Nephron (organoid): ENCODE results near the gene PODXL2.
A peak's percentile ranks its signal among the peaks of the same experiment; 100 is the strongest.

ENCODE experiments used
- H3K27ac Mint-ChIP-seq, 3 experiments: 2 replicates each; pipeline ENCODE4 v1.8.0; 2020; ENCODE audit warnings: mixed read lengths in 3 of 3, mild to moderate bottlenecking in 2 of 3, moderate library complexity in 1 of 3
- H3K27me3 Mint-ChIP-seq: 2 replicates; pipeline ENCODE4 v1.8.0; 2021; ENCODE audit warnings: low read depth, mild to moderate bottlenecking, moderate library complexity, mixed read lengths
- H3K36me3 Mint-ChIP-seq: 2 replicates; pipeline ENCODE4 v1.8.0; 2020; ENCODE audit warnings: low read depth, mixed read lengths
- H3K4me1 Mint-ChIP-seq: 2 replicates; pipeline ENCODE4 v1.8.0; 2020; ENCODE audit warnings: mixed read lengths
- H3K4me3 Mint-ChIP-seq, 3 experiments: 2 replicates each; pipeline ENCODE4 v1.8.0; 2020; ENCODE audit warnings: mild to moderate bottlenecking in 3 of 3, mixed read lengths in 3 of 3, moderate library complexity in 2 of 3
- H3K9me3 Mint-ChIP-seq: 2 replicates; pipeline ENCODE4 v1.8.0; 2020; ENCODE audit warnings: mixed read lengths
- CTCF ChIP-seq, 3 experiments: fragments of 200-600 bp; sonication (generic); IDR thresholded peaks; one replicate each; pipeline ENCODE4 v1.5.0; 2021; ENCODE audit warnings: antibody characterized with exemption in 3 of 3; ENCODE audit not compliant: unreplicated experiment in 3 of 3

Gene PODXL2

DNA sequence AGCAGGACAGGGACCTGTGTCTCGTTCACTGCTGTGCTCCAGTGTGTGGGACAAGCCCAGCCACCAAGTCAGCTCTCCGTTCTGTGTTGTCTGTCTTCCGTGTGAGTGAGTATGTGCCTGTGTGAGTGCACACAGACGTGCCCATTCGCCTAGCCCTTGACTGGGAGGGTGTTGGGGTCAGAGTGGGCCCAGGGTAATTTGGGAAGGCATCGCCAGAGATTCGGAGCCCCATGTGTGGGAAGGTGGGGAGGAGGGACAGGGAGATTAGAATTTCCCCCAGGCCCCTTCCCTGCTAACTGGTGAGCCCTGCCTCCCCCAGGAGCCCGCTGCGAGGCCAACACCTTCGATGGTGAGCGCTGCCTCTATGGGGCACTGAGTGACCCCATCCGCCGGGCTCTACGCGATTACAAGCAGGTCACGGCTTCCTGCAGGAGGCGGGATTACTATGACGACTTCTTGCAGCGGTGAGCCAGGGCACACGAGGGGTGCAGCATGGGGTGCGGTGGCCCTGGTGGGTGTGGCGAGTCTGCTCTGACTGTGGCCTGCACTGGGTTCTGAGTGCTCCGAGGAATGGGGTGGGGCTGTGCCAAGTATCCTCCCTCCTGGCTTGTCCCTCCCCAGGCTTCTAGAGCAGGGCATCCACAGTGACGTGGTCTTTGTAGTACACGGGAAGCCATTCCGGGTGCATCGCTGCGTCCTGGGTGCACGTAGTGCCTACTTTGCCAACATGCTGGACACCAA, 46.8 kb downstream of the PODXL2 start:
- Mint-ChIP-seq H3K36me3 (peaks cover 3% of the 10 kb centered on the region), H3K27me3 (peaks cover 8% of the 10 kb centered on the region), H3K4me3 (peak overlapping the region in 2 of 3 experiments; percentile 39 to 66), H3K27ac (no peak overlapping the region), H3K4me1 (peaks cover 16% of the 10 kb centered on the region), H3K9me3 (no peaks in the 10 kb centered on the region)
- TF ChIP-seq CTCF (IDR thresholded peaks at IDR 0.05; ENCODE audit: unreplicated experiment in 3 of 3): no peak

DNA sequence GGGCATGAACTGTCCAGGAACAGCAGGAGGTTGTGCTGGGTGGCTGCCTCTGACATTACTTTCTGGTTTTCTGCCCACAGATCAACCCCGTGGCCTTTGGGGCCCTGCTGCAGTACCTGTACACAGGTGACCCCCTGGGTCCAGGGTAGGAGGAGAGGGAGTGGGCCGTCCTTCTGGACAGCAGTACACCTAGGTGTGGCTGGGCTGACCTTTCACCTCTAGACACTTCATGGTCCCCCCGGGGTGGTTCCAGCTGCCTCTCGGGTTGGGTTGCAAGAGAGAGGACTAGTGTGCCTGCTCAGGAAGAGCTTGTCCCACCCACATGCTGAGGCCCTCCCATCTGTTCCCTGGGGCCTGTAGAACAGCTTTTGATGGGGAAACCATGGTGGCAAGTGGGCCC, 47.5 kb downstream of the PODXL2 start:
- peaks cover 22% of the 10 kb centered on the region for H3K4me1 Mint-ChIP-seq
- H3K36me3 Mint-ChIP-seq: peaks cover 3% of the 10 kb centered on the region
- no peak overlapping the region for H3K27ac Mint-ChIP-seq
- no peaks in the 10 kb centered on the region for H3K9me3 Mint-ChIP-seq
- peaks cover 9% of the 10 kb centered on the region for H3K27me3 Mint-ChIP-seq
- no peak for TF ChIP-seq CTCF (IDR thresholded peaks at IDR 0.05; ENCODE audit: unreplicated experiment in 3 of 3)
- H3K4me3 Mint-ChIP-seq: no peak overlapping the region

GRCh38 chr3:127676921-127677351, 48.0 kb downstream of the PODXL2 start:
- Mint-ChIP-seq H3K27ac (no peak overlapping the region), H3K4me3 (no peak overlapping the region), H3K4me1 (peaks cover 27% of the 10 kb centered on the region), H3K9me3 (no peaks in the 10 kb centered on the region), H3K36me3 (peaks cover 3% of the 10 kb centered on the region), H3K27me3 (peaks cover 11% of the 10 kb centered on the region)
- TF ChIP-seq CTCF (IDR thresholded peaks at IDR 0.05; ENCODE audit: unreplicated experiment in 3 of 3): no peak

DNA sequence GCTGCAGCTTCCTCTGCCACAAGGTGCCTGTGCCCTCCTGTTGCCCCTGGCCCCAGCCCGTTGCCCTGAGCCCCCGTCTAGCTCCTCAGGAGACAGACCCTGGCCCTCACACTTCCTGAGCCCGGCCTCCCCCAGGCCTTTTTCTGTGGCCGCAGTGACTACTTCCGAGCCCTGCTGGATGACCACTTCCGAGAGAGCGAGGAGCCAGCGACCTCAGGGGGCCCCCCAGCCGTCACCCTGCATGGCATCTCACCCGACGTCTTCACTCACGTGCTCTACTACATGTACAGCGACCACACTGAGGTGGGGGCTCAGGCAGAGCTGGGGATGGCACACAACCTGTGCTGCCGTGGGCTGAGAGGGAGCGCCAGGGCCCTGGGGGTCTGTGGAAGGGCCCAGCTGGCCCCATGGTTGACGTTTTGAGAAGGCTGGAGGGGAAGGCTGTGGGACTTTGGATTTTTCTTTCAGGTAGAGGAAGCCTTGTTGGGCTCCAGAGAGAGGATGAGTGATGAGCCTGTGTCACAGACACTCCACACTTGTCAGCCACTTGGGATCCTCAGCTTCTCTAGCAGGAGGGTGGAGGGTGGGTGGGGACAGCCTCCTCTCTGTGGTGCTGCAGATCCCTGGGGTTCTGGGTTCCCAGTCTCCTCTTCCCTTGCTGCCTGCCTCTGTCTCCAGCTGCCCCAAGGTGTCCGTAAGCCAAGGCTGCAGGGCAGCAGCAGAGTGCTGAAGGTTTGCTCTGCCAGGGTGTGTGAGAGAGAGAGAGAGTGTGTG, 48.7 kb downstream of the PODXL2 start:
- Mint-ChIP-seq H3K4me3 (no peak overlapping the region), H3K36me3 (peaks cover 3% of the 10 kb centered on the region), H3K4me1 (peaks cover 27% of the 10 kb centered on the region), H3K9me3 (no peaks in the 10 kb centered on the region), H3K27ac (no peak overlapping the region), H3K27me3 (peaks cover 11% of the 10 kb centered on the region)
- no peak for TF ChIP-seq CTCF (IDR thresholded peaks at IDR 0.05; ENCODE audit: unreplicated experiment in 3 of 3)

DNA sequence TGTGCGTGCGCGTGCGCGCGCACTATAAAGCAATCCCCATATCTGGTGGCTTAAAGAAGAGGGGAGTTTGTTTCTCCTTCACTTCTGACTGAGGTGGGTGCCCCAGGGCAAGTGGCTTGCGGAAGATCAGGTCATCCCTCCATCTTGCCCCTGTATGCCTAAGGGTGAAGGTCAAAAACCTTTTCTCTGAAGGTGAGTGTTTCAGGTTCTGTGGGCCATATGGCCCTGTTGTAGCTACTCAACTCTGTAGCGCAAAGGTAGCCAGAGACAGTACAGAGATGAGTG, 49.3 kb downstream of the PODXL2 start:
- no peak overlapping the region for H3K4me3 Mint-ChIP-seq
- peaks cover 3% of the 10 kb centered on the region for H3K36me3 Mint-ChIP-seq
- H3K27me3 Mint-ChIP-seq: peaks cover 11% of the 10 kb centered on the region

More for the DNA sequence above, 49.3 kb downstream of the PODXL2 start:
- no peak for TF ChIP-seq CTCF (IDR thresholded peaks at IDR 0.05; ENCODE audit: unreplicated experiment in 3 of 3)
- Mint-ChIP-seq H3K9me3 (no peaks in the 10 kb centered on the region), H3K4me1 (peaks cover 27% of the 10 kb centered on the region), H3K27ac (no peak overlapping the region)
